Skeletal muscle satellite cell (primary cell): ENCODE results near the gene KCNJ4.
"Not testable (repeated sequence)": the region's sequence is repeated elsewhere in the genome, so short reads cannot be mapped to it uniquely, and the experiment has no call there.

Experiments used
- H3K27me3 ChIP-seq: 2 replicates; pipeline ENCODE4 v1.7.0; 2013; ENCODE audit warnings: low read length; ENCODE audit not compliant: control insufficient read depth, insufficient read depth
- H3K36me3 ChIP-seq: 2 replicates; pipeline ENCODE4 v1.7.0; 2013; ENCODE audit warnings: mild to moderate bottlenecking, control low read depth, low read length; ENCODE audit not compliant: insufficient read depth
- H3K4me1 ChIP-seq: 2 replicates; pipeline ENCODE4 v1.7.0; 2013; ENCODE audit warnings: low read length; ENCODE audit not compliant: control insufficient read depth, insufficient read depth
- H3K4me2 ChIP-seq: 2 replicates; pipeline ENCODE4 v1.7.0; 2013; ENCODE audit warnings: mild to moderate bottlenecking, low read length
- H3K4me3 ChIP-seq: 2 replicates; pipeline ENCODE4 v1.7.0; 2013; ENCODE audit warnings: low read length
- H3K9ac ChIP-seq: 2 replicates; pipeline ENCODE4 v1.7.0; 2013; ENCODE audit warnings: mild to moderate bottlenecking, low read depth, low read length, moderate library complexity
- H3K9me3 ChIP-seq: replicated peaks from 2 replicates; pipeline ENCODE4 v1.7.0; 2013; ENCODE audit warnings: mild to moderate bottlenecking, control low read depth, low read length

KCNJ4 gene

GRCh38 chr22:38414009-38414395, 41.0 kb downstream of the KCNJ4 start:
- no peak overlapping the region for H3K4me3 ChIP-seq
- no peak overlapping the region for H3K4me2 ChIP-seq
- H3K36me3 ChIP-seq: no peaks in the 10 kb centered on the region
- no peaks in the 10 kb centered on the region for H3K9me3 ChIP-seq
- peaks cover 11% of the 10 kb centered on the region for H3K4me1 ChIP-seq
- H3K9ac ChIP-seq: no peak overlapping the region
- peaks cover 19% of the 10 kb centered on the region for H3K27me3 ChIP-seq

GRCh38 chr22:38413085-38414008, 41.7 kb downstream of the KCNJ4 start:
- Histone ChIP-seq H3K4me3 (no peak overlapping the region), H3K4me1 (peaks cover 11% of the 10 kb centered on the region), H3K9ac (no peak overlapping the region), H3K36me3 (no peaks in the 10 kb centered on the region), H3K9me3 (no peaks in the 10 kb centered on the region), H3K27me3 (peaks cover 18% of the 10 kb centered on the region), H3K4me2 (peak overlapping the region; percentile 39)

- H3K9me3 ChIP-seq: no peaks in the 10 kb centered on the region
- H3K9ac ChIP-seq: no peak overlapping the region
- no peaks in the 10 kb centered on the region for H3K36me3 ChIP-seq
- H3K27me3 ChIP-seq: peaks cover 18% of the 10 kb centered on the region
- H3K4me1 ChIP-seq: peaks cover 11% of the 10 kb centered on the region
- peak overlapping the region; percentile 39 for H3K4me2 ChIP-seq
- H3K4me3 ChIP-seq: peak overlapping the region; percentile 51
Observed at GRCh38 chr22:38412435-38413084, 42.4 kb downstream of the KCNJ4 start.

- Histone ChIP-seq H3K9ac (no peak overlapping the region), H3K9me3 (no peaks in the 10 kb centered on the region), H3K27me3 (peaks cover 14% of the 10 kb centered on the region), H3K4me3 (no peak overlapping the region), H3K36me3 (no peaks in the 10 kb centered on the region), H3K4me2 (no peak overlapping the region), H3K4me1 (peaks cover 11% of the 10 kb centered on the region)
Observed at GRCh38 chr22:38411016-38411415, 44.0 kb downstream of the KCNJ4 start.

- H3K9me3 ChIP-seq, H3K4me2 ChIP-seq, H3K9ac ChIP-seq, H3K36me3 ChIP-seq, H3K4me3 ChIP-seq: not testable (repeated sequence)
- Histone ChIP-seq H3K4me1 (peaks cover 11% of the 10 kb centered on the region), H3K27me3 (peaks cover 14% of the 10 kb centered on the region)
Observed at GRCh38 chr22:38409916-38410315, 45.1 kb downstream of the KCNJ4 start.

GRCh38 chr22:38406617-38407016, 48.4 kb downstream of the KCNJ4 start:
- Histone ChIP-seq H3K4me3 (no peak overlapping the region), H3K9ac (no peak overlapping the region), H3K4me1 (no peaks in the 10 kb centered on the region), H3K4me2 (no peak overlapping the region), H3K9me3 (no peaks in the 10 kb centered on the region), H3K36me3 (no peaks in the 10 kb centered on the region), H3K27me3 (peaks cover 12% of the 10 kb centered on the region)

- Histone ChIP-seq H3K4me2 (no peak overlapping the region), H3K9me3 (no peaks in the 10 kb centered on the region), H3K36me3 (no peaks in the 10 kb centered on the region), H3K27me3 (peaks cover 19% of the 10 kb centered on the region), H3K4me3 (no peak overlapping the region), H3K9ac (no peak overlapping the region), H3K4me1 (no peaks in the 10 kb centered on the region)
Observed at GRCh38 chr22:38404419-38404818, 50.6 kb downstream of the KCNJ4 start.

- no peak overlapping the region for H3K9ac ChIP-seq
- H3K4me1 ChIP-seq: no peaks in the 10 kb centered on the region
- no peak overlapping the region for H3K4me3 ChIP-seq
- H3K9me3 ChIP-seq: no peaks in the 10 kb centered on the region
- H3K27me3 ChIP-seq: peaks cover 19% of the 10 kb centered on the region
- H3K36me3 ChIP-seq: no peaks in the 10 kb centered on the region
- H3K4me2 ChIP-seq: no peak overlapping the region
Observed at GRCh38 chr22:38403812-38404211, 51.2 kb downstream of the KCNJ4 start.

- H3K9ac ChIP-seq: no peak overlapping the region
- no peaks in the 10 kb centered on the region for H3K36me3 ChIP-seq
- H3K4me1 ChIP-seq: no peaks in the 10 kb centered on the region
- H3K4me3 ChIP-seq: no peak overlapping the region
- H3K27me3 ChIP-seq: peaks cover 19% of the 10 kb centered on the region
- H3K9me3 ChIP-seq: no peaks in the 10 kb centered on the region
- H3K4me2 ChIP-seq: no peak overlapping the region
Observed at GRCh38 chr22:38402204-38402603, 52.8 kb downstream of the KCNJ4 start.

GRCh38 chr22:38401336-38402084, 53.5 kb downstream of the KCNJ4 start:
- Histone ChIP-seq H3K4me1 (peaks cover 5% of the 10 kb centered on the region), H3K9ac (no peak overlapping the region), H3K27me3 (peaks cover 19% of the 10 kb centered on the region), H3K4me3 (no peak overlapping the region), H3K36me3 (no peaks in the 10 kb centered on the region), H3K4me2 (no peak overlapping the region), H3K9me3 (no peaks in the 10 kb centered on the region)

GRCh38 chr22:38400256-38400655, 54.7 kb downstream of the KCNJ4 start:
- H3K9me3 ChIP-seq, H3K36me3 ChIP-seq, H3K9ac ChIP-seq, H3K4me2 ChIP-seq, H3K4me3 ChIP-seq: not testable (repeated sequence)
- H3K27me3 ChIP-seq: peaks cover 19% of the 10 kb centered on the region
- H3K4me1 ChIP-seq: peaks cover 10% of the 10 kb centered on the region
